ENCODE data around the gene POLR3E. TPM values are rescaled to one million over a fixed set of nuclear protein-coding genes. Genes with fewer than 3 reads are reported as not detected.

The POLR3E gene
- total RNA-seq, 1 donor from 2014 or later: 97.1 TPM

- no peak for ATAC-seq (ENCODE audit: low read depth)
- no peaks in the 10 kb centered on the region for H3K4me1 Mint-ChIP-seq
- no peaks in the 10 kb centered on the region for H3K27me3 Mint-ChIP-seq
- H3K36me3 Mint-ChIP-seq (ENCODE audit: low read depth): peaks cover 80% of the 10 kb centered on the region
- H3K27ac Mint-ChIP-seq: no peak overlapping the region
- H3K4me3 Mint-ChIP-seq: no peak overlapping the region
- peaks cover 21% of the 10 kb centered on the region for H3K9me3 Mint-ChIP-seq
- TF ChIP-seq CTCF (IDR thresholded peaks at IDR 0.05): no peak
- ChIA-PET CTCF (no interaction called here), POLR2A (no interaction called here)
- intact Hi-C loops (cut with micrococcal nuclease): no loop called here
- no peak for DNase-seq
These were observed 36.3 kb downstream of the POLR3E start for GRCh38 chr16:22333457-22333994.

- ChIA-PET CTCF (interaction anchor here (0.7 kb wide), 1 partner anchor 1123 kb away, joined by 3 read pairs; no protein-coding TSS in a partner anchor), POLR2A (no interaction called here)
- TF ChIP-seq CTCF (IDR thresholded peaks at IDR 0.05): no peak
- Mint-ChIP-seq H3K27ac (no peak overlapping the region), H3K9me3 (peaks cover 21% of the 10 kb centered on the region), H3K27me3 (no peaks in the 10 kb centered on the region), H3K4me1 (no peaks in the 10 kb centered on the region), H3K4me3 (no peak overlapping the region), H3K36me3 (ENCODE audit: low read depth) (peaks cover 58% of the 10 kb centered on the region)
- DNase-seq (no peak), ATAC-seq (ENCODE audit: low read depth) (no peak)
- intact Hi-C loops (cut with micrococcal nuclease): no loop called here
These were observed 38.5 kb downstream of the POLR3E start for GRCh38 chr16:22335668-22336246.

- DNase-seq (no peak), ATAC-seq (ENCODE audit: low read depth) (no peak)
- H3K4me3 Mint-ChIP-seq: no peak overlapping the region
- intact Hi-C loops (cut with micrococcal nuclease): no loop called here
- peaks cover 51% of the 10 kb centered on the region for H3K36me3 Mint-ChIP-seq (ENCODE audit: low read depth)
- no peak overlapping the region for H3K27ac Mint-ChIP-seq
- CTCF ChIA-PET: no interaction called here
- POLR2A ChIA-PET: interaction anchor here (1.1 kb wide), 1 partner anchor 13 kb away, joined by 4 read pairs; no protein-coding TSS in a partner anchor
- H3K9me3 Mint-ChIP-seq: peaks cover 21% of the 10 kb centered on the region
- TF ChIP-seq CTCF (IDR thresholded peaks at IDR 0.05): no peak
- no peaks in the 10 kb centered on the region for H3K27me3 Mint-ChIP-seq
- no peaks in the 10 kb centered on the region for H3K4me1 Mint-ChIP-seq
These were observed 39.4 kb downstream of the POLR3E start for GRCh38 chr16:22336581-22336980.

GRCh38 chr16:22337045-22337444 is 39.8 kb downstream of the POLR3E start:
- CTCF ChIA-PET: no interaction called here
- POLR2A ChIA-PET: interaction anchor here (0.6 to 1.1 kb wide), 2 partner anchors 8 to 14 kb away, joined by 3 to 4 read pairs; no protein-coding TSS in a partner anchor
- Mint-ChIP-seq H3K9me3 (peaks cover 21% of the 10 kb centered on the region), H3K27ac (no peak overlapping the region), H3K4me1 (no peaks in the 10 kb centered on the region), H3K36me3 (ENCODE audit: low read depth) (peaks cover 46% of the 10 kb centered on the region), H3K27me3 (no peaks in the 10 kb centered on the region), H3K4me3 (no peak overlapping the region)
- no peak for TF ChIP-seq CTCF (IDR thresholded peaks at IDR 0.05)
- DNase-seq (no peak), ATAC-seq (ENCODE audit: low read depth) (no peak)
- intact Hi-C loops (cut with micrococcal nuclease): no loop called here

- Mint-ChIP-seq H3K27me3 (no peaks in the 10 kb centered on the region), H3K4me1 (no peaks in the 10 kb centered on the region), H3K27ac (no peak overlapping the region), H3K36me3 (ENCODE audit: low read depth) (peaks cover 39% of the 10 kb centered on the region), H3K9me3 (peaks cover 21% of the 10 kb centered on the region), H3K4me3 (no peak overlapping the region)
- POLR2A ChIA-PET: interaction anchor here (1.1 kb wide), 1 partner anchor 15 kb away, joined by 4 read pairs; no protein-coding TSS in a partner anchor
- ATAC-seq (ENCODE audit: low read depth): no peak
- DNase-seq: no peak
- intact Hi-C loops (cut with micrococcal nuclease): no loop called here
- TF ChIP-seq CTCF (IDR thresholded peaks at IDR 0.05): no peak
- CTCF ChIA-PET: no interaction called here
These were observed 40.8 kb downstream of the POLR3E start for GRCh38 chr16:22337849-22338635.

All from activated B cell treated with CpG ODN at 0.5 μM for 24 hours (primary cell).